Suprapubic skin (tissue), 4 donors: Measurements from ENCODE around the gene CBX6. TPM values are rescaled to one million over a fixed set of nuclear protein-coding genes. Genes with fewer than 3 reads are reported as not detected.

Experiments used
- DNase-seq, 2 donors: peaks; one replicate each; pipeline ENCODE4 v3.0.0-alpha.2; 2019; ENCODE audit warnings: low spot score in 2 of 2
- H3K27ac ChIP-seq: fragments of 200-600 bp; sonication (generic); one replicate; pipeline ENCODE4 v1.5.1; 2019
- H3K27me3 ChIP-seq: fragments of 200-600 bp; sonication (generic); one replicate; pipeline ENCODE4 v1.5.1; 2019
- H3K36me3 ChIP-seq: fragments of 200-600 bp; sonication (generic); one replicate; pipeline ENCODE4 v1.5.1; 2019
- H3K4me1 ChIP-seq: fragments of 200-600 bp; sonication (generic); one replicate; pipeline ENCODE4 v1.5.1; 2019
- H3K4me3 ChIP-seq: fragments of 200-600 bp; sonication (generic); one replicate; pipeline ENCODE4 v1.5.1; 2019; ENCODE audit warnings: mild to moderate bottlenecking
- H3K9me3 ChIP-seq: fragments of 200-600 bp; sonication (generic); one replicate; pipeline ENCODE4 v1.5.1; 2019
- EP300 ChIP-seq: sonication (generic); formaldehyde crosslinking; IDR thresholded peaks from one replicate; pipeline ENCODE4 v1.6.1; 2017; ENCODE audit warnings: antibody characterized with exemption
- POLR2A ChIP-seq, 2 donors: fragments of 450-650 bp; IDR thresholded peaks; one replicate each; pipeline ENCODE4 v1.6.1; 2017; ENCODE audit warnings: antibody characterized with exemption in 2 of 2, mild to moderate bottlenecking in 2 of 2, moderate library complexity in 2 of 2
- POLR2AphosphoS5 ChIP-seq, 3 donors: sonication (generic); formaldehyde crosslinking; IDR thresholded peaks; one replicate each; pipeline ENCODE4 v1.6.1; 2017; ENCODE audit warnings: antibody characterized with exemption in 3 of 3
- WGBS: methylation state at CpG from one replicate; pipeline ENCODE4 v1.1.5; 2018; 5-methylcytosine and 5-hydroxymethylcytosine counted together
- total RNA-seq, 4 donors: library from RNA; depleted of rRNA; stranded (reverse); fragments of >200 nt; gene quantifications; one replicate each; pipeline ENCODE4 v1.1.0, GENCODE V29; 2016
- TF ChIP-seq, protein P1 (sequence below), 2 donors: fragments of 200-600 bp in 1 of 2; fragments of 450-650 bp in 1 of 2; sonication (generic) in 1 of 2; IDR thresholded peaks; one replicate each; pipeline ENCODE4 v1.5.1; 2016 to 2019; ENCODE audit warnings: antibody characterized with exemption in 2 of 2, mild to moderate bottlenecking in 1 of 2, moderate library complexity in 1 of 2

CBX6 gene
- total RNA-seq, 4 donors from 2014 or later, result 11.5 to 31.4 (median 22.1) TPM

DNA sequence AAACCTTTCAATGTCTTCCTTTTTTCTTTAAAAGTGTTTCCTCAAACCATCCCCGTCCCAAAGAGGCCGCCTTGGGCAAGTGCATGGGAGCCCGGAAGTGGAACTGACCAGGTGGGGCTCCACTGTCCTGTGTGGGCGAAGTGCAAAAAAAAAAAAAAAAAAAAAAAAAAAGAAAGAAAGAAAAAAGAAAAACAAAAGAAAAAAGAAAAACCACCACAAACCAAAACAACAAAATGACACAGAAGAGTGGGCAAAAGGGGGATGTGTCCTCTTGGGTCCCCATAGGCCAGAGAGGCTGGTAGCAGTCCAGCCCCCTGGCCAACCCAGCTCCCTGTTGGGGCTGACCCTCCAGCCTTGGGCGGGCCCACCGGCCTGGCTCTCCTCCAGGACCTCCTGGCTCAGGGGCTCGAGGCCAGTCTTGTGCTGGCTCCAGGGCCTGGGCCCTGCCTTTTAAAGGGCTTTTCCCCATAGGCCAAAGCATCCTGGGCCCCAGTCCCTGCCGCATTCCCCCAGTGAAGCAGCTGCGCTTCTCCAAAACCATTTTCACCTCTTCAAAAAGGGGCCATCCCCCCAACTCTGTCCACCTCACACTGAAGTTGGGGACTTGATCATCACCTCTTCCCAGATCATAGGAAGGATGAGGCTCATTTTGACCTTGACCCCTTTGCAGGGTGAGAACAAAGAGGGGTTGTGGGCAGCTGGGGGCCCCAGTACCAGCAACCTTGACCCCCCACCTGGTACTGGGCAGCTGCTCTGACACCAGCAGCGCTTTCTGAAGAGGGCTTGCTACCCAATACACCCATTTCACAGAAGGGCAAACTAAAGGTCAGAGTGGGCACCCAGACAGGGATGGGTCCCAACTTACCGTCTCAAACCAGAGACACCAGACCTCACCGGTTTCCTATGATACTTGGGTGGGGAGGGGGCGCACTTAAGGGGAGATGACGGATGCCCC, 9.4 kb downstream of the CBX6 start:
- peaks cover 32% of the 10 kb centered on the region for H3K4me1 ChIP-seq
- WGBS, result 68% methylated on average over 13 of the region's 14 CpGs
- no peak for DNase-seq
- H3K4me3 ChIP-seq, result no peak overlapping the region
- H3K27me3 ChIP-seq, result no peaks in the 10 kb centered on the region
- H3K9me3 ChIP-seq, result no peaks in the 10 kb centered on the region
- no peak overlapping the region for H3K27ac ChIP-seq
- H3K36me3 ChIP-seq, result peaks cover 16% of the 10 kb centered on the region
- TF ChIP-seq, protein P1, sequence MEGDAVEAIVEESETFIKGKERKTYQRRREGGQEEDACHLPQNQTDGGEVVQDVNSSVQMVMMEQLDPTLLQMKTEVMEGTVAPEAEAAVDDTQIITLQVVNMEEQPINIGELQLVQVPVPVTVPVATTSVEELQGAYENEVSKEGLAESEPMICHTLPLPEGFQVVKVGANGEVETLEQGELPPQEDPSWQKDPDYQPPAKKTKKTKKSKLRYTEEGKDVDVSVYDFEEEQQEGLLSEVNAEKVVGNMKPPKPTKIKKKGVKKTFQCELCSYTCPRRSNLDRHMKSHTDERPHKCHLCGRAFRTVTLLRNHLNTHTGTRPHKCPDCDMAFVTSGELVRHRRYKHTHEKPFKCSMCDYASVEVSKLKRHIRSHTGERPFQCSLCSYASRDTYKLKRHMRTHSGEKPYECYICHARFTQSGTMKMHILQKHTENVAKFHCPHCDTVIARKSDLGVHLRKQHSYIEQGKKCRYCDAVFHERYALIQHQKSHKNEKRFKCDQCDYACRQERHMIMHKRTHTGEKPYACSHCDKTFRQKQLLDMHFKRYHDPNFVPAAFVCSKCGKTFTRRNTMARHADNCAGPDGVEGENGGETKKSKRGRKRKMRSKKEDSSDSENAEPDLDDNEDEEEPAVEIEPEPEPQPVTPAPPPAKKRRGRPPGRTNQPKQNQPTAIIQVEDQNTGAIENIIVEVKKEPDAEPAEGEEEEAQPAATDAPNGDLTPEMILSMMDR (IDR thresholded peaks at IDR 0.05), result no peak
- no peak for TF ChIP-seq POLR2AphosphoS5 (IDR thresholded peaks at IDR 0.05)
- no peak for TF ChIP-seq EP300
- TF ChIP-seq POLR2A (IDR thresholded peaks at IDR 0.05), result no peak

GRCh38 chr22:38861927-38862326, 10.1 kb downstream of the CBX6 start:
- DNase-seq, result no peak
- H3K4me1 ChIP-seq, result peaks cover 32% of the 10 kb centered on the region
- 54% methylated on average over 12 of the region's 12 CpGs for WGBS
- no peak overlapping the region for H3K27ac ChIP-seq
- TF ChIP-seq EP300 (no peak), POLR2A (IDR thresholded peaks at IDR 0.05) (no peak), POLR2AphosphoS5 (IDR thresholded peaks at IDR 0.05) (no peak)
- TF ChIP-seq, protein P1 (IDR thresholded peaks at IDR 0.05), result no peak
- no peak overlapping the region for H3K4me3 ChIP-seq
- H3K9me3 ChIP-seq, result no peaks in the 10 kb centered on the region
- H3K27me3 ChIP-seq, result no peaks in the 10 kb centered on the region
- peaks cover 14% of the 10 kb centered on the region for H3K36me3 ChIP-seq

DNA sequence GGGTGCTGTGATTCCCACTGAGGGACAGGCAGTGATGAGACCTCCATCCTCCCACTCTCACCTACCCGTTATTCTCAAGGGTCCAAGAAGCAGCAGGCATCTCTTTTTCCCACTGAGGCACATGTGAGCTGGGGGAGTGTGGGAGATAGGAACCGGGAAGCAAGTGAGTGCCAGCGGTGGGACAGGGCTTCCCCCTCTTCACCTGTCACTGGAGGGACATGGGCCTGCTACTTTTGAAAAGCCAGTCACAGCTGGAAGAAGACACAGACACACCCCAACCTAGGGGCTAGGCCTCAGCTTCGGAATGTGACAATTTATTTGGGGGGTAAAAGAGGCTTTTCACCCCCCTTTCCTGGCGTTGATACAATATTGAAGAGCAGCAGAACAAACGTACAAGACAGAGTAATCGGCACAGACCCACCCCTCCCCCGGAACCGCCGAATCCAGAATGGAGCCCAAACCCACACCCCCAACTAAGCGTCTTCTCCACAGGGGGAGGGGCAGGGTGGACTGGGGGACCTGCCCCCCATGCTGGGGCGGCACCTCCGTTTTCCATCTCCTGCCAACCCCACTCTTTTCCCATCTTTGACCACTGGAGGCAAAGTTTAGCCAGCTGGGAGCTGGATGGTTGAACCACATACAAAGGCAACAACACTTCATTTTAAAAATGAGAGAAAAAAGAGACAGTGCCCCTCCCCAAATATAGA, 10.7 kb downstream of the CBX6 start:
- TF ChIP-seq, protein P1 (IDR thresholded peaks at IDR 0.05), result no peak
- TF ChIP-seq EP300 (no peak), POLR2A (IDR thresholded peaks at IDR 0.05) (no peak), POLR2AphosphoS5 (IDR thresholded peaks at IDR 0.05) (no peak)
- Histone ChIP-seq H3K4me1 (peaks cover 29% of the 10 kb centered on the region), H3K27me3 (no peaks in the 10 kb centered on the region), H3K27ac (no peak overlapping the region), H3K4me3 (no peak overlapping the region), H3K9me3 (no peaks in the 10 kb centered on the region), H3K36me3 (peaks cover 8% of the 10 kb centered on the region)
- no peak for DNase-seq
- WGBS, result 29% methylated on average over 13 of the region's 13 CpGs

DNA sequence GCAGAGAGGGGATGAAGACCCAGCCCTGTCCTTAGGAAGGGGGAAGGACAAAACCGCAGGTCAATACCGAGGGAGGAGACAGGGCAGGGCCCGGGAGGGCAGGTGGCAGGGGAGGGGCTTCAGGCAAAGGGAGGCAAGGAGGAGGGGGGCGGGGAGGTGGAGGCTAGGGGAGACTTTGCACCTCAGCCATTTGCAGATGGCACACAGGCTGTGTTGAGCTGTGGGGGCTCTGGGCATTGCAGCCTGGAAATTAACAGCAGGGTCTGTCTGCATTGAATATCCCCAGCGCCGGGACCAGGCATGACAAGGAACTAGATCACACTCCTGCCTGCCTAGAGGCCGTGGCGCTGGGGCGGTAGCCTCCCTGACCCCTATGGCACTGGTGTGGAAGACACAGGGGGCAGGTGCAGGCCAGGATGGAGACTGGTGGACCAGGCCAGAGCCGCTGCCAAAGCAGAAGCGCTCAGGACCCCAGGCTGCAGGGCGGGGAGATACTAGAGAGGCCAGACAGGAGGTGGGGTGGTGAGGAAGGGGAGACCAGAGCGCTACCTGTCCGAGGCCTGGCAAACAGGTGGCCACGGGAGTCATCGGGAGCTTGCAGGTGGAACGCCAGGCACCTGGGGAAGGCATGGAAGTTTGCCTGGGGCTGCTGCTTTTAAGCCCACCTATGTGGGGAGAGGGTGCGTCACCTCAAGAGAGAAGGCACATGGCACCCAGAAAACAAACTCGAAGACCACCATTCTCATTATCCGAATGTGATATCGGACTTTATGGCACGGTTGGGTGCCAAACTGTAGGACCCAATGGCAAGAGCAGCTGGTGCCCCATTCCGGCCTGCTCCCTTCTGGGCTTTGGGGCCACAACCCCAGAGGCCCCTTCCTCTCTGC, 11.5 kb downstream of the CBX6 start:
- Histone ChIP-seq H3K36me3 (peaks cover under 1% of the 10 kb centered on the region), H3K4me3 (no peak overlapping the region), H3K9me3 (no peaks in the 10 kb centered on the region), H3K27me3 (no peaks in the 10 kb centered on the region), H3K4me1 (peaks cover 29% of the 10 kb centered on the region), H3K27ac (no peak overlapping the region)
- no peak for DNase-seq
- TF ChIP-seq EP300, result no peak
- WGBS, result 63% methylated on average over 16 of the region's 23 CpGs

DNA sequence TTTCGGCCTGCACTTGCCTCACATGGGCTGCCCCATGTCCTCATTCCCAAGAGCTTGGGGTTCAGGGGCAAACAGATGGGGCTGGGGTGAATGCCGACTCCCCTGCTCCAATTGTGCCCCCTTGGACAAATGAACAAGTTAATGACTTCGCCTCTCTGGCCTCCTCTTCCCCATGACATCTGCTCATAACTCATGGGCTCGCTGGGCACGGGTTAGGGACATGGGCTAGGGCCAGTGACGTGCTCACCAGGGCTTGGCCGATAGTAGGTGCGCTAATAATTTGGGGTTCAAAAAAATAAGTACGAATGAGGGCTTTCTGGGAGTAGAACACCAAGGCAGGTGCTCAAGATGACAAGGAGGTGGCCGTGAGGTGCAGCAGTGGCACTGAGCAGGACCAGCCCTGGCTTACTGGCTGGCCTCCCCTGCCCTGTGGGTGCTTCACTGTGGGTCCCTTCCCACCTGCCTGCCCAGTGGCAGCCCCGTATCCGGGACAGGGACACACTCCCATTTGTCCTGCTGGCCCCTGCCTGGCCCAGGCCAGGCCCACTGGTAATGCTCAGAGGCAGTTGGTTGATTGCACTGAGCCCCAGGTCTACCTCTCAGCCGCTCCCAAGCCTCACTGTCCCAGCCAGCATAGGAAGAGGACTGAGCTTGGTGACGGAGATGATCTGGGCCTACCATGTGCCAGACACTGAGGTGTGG, 12.3 kb downstream of the CBX6 start:
- Histone ChIP-seq H3K9me3 (no peaks in the 10 kb centered on the region), H3K36me3 (no peaks in the 10 kb centered on the region), H3K4me3 (no peak overlapping the region), H3K27ac (no peak overlapping the region), H3K27me3 (no peaks in the 10 kb centered on the region), H3K4me1 (peaks cover 22% of the 10 kb centered on the region)
- 80% methylated on average over 13 of the region's 14 CpGs for WGBS
- TF ChIP-seq, protein P1 (IDR thresholded peaks at IDR 0.05), result no peak
- no peak for TF ChIP-seq EP300
- no peak for TF ChIP-seq POLR2AphosphoS5 (IDR thresholded peaks at IDR 0.05)
- no peak for TF ChIP-seq POLR2A (IDR thresholded peaks at IDR 0.05)
- DNase-seq, result no peak
